PC-3 (cell line): ENCODE results near the gene EXOC4. TPM values are rescaled to one million over a fixed set of nuclear protein-coding genes. Genes with fewer than 3 reads are reported as not detected.

Experiments used
- ATAC-seq: fragments of 200-7000 bp; cut with Tn5 transposase; 2 replicates; pipeline ENCODE4 v1.9.1; 2020; ENCODE audit warnings: mild to moderate bottlenecking, moderate library complexity
- BruUV-seq: library from RNA; stranded (reverse); fragments of 400-500 nt; replicated peaks from 2 replicates; lab custom pipeline; 2021; lab: Mats Ljungman, UMichigan
- CTCF ChIA-PET: fragments of 300-600 bp; sonication (Branson Sonifier 250); formaldehyde crosslinking; loops from one replicate; lab custom pipeline; 2022; ENCODE audit warnings: antibody characterized with exemption; lab: Charles Lee
- POLR2A ChIA-PET: fragments of 300-600 bp; sonication (Branson Sonifier 250); formaldehyde crosslinking; loops from one replicate; lab custom pipeline; 2022; ENCODE audit warnings: antibody characterized with exemption; ENCODE audit not compliant: unreplicated experiment; lab: Charles Lee
- DNase-seq: peaks from one replicate; pipeline ENCODE4 v3.0.0-alpha.2; 2015
- H2AFZ ChIP-seq: fragments of 300-600 bp; sonication (generic); 2 replicates; pipeline ENCODE4 v1.6.0; 2016; ENCODE audit warnings: antibody characterized with exemption, low read length
- H3F3A ChIP-seq: fragments of 300-600 bp; sonication (generic); one replicate; pipeline ENCODE4 v1.6.0; 2017; ENCODE audit warnings: antibody characterized with exemption, low read length, control low read depth, mild to moderate bottlenecking; ENCODE audit not compliant: unreplicated experiment
- H3K27ac ChIP-seq: fragments of 300-600 bp; sonication (generic); 2 replicates; pipeline ENCODE4 v1.5.1; 2016; ENCODE audit warnings: mild to moderate bottlenecking, low read length
- H3K27me3 ChIP-seq: fragments of 300-600 bp; sonication (generic); 2 replicates; pipeline ENCODE4 v1.6.1; 2016; ENCODE audit warnings: low read length, mixed read lengths
- H3K36me3 ChIP-seq: fragments of 300-600 bp; sonication (generic); 2 replicates; pipeline ENCODE4 v1.6.1; 2016; ENCODE audit warnings: low read depth, mixed run types, low read length, mixed read lengths
- H3K4me1 ChIP-seq: fragments of 300-600 bp; sonication (generic); 2 replicates; pipeline ENCODE4 v1.5.1; 2016; ENCODE audit warnings: low read length; ENCODE audit not compliant: insufficient read depth
- H3K4me2 ChIP-seq: fragments of 300-600 bp; sonication (generic); 2 replicates; pipeline ENCODE4 v1.6.0; 2016; ENCODE audit warnings: low read length
- H3K4me3 ChIP-seq: fragments of 300-600 bp; sonication (generic); 2 replicates; pipeline ENCODE4 v1.5.1; 2016; ENCODE audit warnings: mild to moderate bottlenecking, low read length, mixed read lengths
- H3K79me2 ChIP-seq: fragments of 300-600 bp; sonication (generic); 2 replicates; pipeline ENCODE4 v1.6.1; 2017; ENCODE audit warnings: low read length, mixed read lengths
- H3K9ac ChIP-seq: fragments of 300-600 bp; sonication (generic); 2 replicates; pipeline ENCODE4 v1.6.0; 2016; ENCODE audit warnings: mild to moderate bottlenecking, low read length
- H3K9me2 ChIP-seq: fragments of 300-600 bp; sonication (generic); replicated peaks from 2 replicates; pipeline ENCODE4 v1.6.1; 2016; ENCODE audit warnings: mixed run types, low read length, mixed read lengths
- H3K9me3 ChIP-seq: fragments of 300-600 bp; sonication (generic); 2 replicates; pipeline ENCODE4 v1.6.1; 2016; ENCODE audit warnings: low read length, mixed read lengths
- H4K20me1 ChIP-seq: fragments of 300-600 bp; sonication (generic); 2 replicates; pipeline ENCODE4 v1.6.1; 2016; ENCODE audit warnings: low read length, mixed read lengths
- EZH2 ChIP-seq: fragments of 300-600 bp; sonication (generic); IDR thresholded peaks from one replicate; pipeline ENCODE4 v1.6.1; 2017; ENCODE audit warnings: antibody characterized with exemption, mild to moderate bottlenecking, low read length; ENCODE audit not compliant: unreplicated experiment
- EZH2phosphoT487 ChIP-seq: fragments of 300-600 bp; sonication (generic); IDR thresholded peaks from 2 replicates; pipeline ENCODE4 v1.6.1; 2018; ENCODE audit warnings: mild to moderate bottlenecking, antibody characterized with exemption, low read length, borderline replicate concordance
- intact Hi-C: fragments of 100-400 bp; cut with micrococcal nuclease; formaldehyde crosslinking; loops from 2 replicates; pipeline ENCODE4 v1.9.0; 2023
- total RNA-seq: library from RNA; depleted of rRNA; stranded (reverse); fragments of >200 nt; gene quantifications from 2 replicates; pipeline ENCODE4 v1.2.3, GENCODE V29; 2014
- TF ChIP-seq, protein P1 (sequence below): fragments of 300-600 bp; sonication (generic); conservative IDR thresholded peaks from 2 replicates; pipeline ENCODE4 v1.5.1; 2017; ENCODE audit warnings: antibody characterized with exemption, low read depth, mild to moderate bottlenecking, low read length

Gene EXOC4
- total RNA-seq, 1 experiment from 2014 or later, result 43.5 TPM

DNA sequence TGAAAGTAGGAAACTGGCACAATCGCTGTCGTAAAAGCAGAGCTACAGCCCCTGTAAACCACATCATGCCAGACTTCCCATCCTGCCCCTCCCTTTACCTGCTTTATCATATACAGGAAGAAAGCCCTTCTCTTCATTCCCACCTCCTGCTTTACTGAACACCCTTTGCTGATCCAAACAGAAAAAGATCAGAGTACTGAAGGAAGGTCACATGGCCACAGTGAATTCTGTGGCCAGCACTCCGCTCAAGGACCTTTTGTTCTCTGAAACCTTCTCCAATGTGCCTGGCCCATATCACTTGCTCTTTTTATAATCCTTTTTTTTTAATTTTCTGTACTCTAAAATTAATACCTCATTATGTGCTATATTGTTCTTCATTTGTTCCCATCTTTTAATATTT, 765.4 kb downstream of the EXOC4 start:
- no peaks in the 10 kb centered on the region for H3K4me1 ChIP-seq
- H3K9me2 ChIP-seq, result no peaks in the 10 kb centered on the region
- TF ChIP-seq, protein P1, sequence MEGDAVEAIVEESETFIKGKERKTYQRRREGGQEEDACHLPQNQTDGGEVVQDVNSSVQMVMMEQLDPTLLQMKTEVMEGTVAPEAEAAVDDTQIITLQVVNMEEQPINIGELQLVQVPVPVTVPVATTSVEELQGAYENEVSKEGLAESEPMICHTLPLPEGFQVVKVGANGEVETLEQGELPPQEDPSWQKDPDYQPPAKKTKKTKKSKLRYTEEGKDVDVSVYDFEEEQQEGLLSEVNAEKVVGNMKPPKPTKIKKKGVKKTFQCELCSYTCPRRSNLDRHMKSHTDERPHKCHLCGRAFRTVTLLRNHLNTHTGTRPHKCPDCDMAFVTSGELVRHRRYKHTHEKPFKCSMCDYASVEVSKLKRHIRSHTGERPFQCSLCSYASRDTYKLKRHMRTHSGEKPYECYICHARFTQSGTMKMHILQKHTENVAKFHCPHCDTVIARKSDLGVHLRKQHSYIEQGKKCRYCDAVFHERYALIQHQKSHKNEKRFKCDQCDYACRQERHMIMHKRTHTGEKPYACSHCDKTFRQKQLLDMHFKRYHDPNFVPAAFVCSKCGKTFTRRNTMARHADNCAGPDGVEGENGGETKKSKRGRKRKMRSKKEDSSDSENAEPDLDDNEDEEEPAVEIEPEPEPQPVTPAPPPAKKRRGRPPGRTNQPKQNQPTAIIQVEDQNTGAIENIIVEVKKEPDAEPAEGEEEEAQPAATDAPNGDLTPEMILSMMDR, result no peak
- TF ChIP-seq EZH2, result no peak
- TF ChIP-seq EZH2phosphoT487, result no peak
- no peaks in the 10 kb centered on the region for H3K27me3 ChIP-seq
- H3F3A ChIP-seq, result no peaks in the 10 kb centered on the region
- H4K20me1 ChIP-seq, result no peaks in the 10 kb centered on the region
- DNase-seq, result no peak
- no peak overlapping the region for H2AFZ ChIP-seq
- intact Hi-C loops, result no loop called here
- H3K4me2 ChIP-seq, result no peak overlapping the region
- H3K4me3 ChIP-seq, result no peak overlapping the region
- ATAC-seq, result no peak
- no peak overlapping the region for H3K9ac ChIP-seq
- ChIA-PET CTCF (no interaction called here), POLR2A (no interaction called here)
- no peak overlapping the region for H3K27ac ChIP-seq
- no peaks in the 10 kb centered on the region for H3K79me2 ChIP-seq
- no peaks in the 10 kb centered on the region for H3K36me3 ChIP-seq
- BruUV-seq, result no TSS peak
- no peaks in the 10 kb centered on the region for H3K9me3 ChIP-seq

- TF ChIP-seq EZH2 (no peak), EZH2phosphoT487 (no peak)
- TF ChIP-seq, protein P1, result no peak
- H4K20me1 ChIP-seq, result no peaks in the 10 kb centered on the region
- no peak overlapping the region for H3K27ac ChIP-seq
- no peak overlapping the region for H3K4me3 ChIP-seq
- no peaks in the 10 kb centered on the region for H3K36me3 ChIP-seq
- H3F3A ChIP-seq, result no peaks in the 10 kb centered on the region
- ATAC-seq (no peak), DNase-seq (no peak)
- ChIA-PET POLR2A (interaction anchor here (0.6 kb wide), 1 partner anchor 418 kb away, joined by 3 read pairs; no protein-coding TSS in a partner anchor), CTCF (interaction anchor here (0.7 kb wide), 1 partner anchor 122 kb away, joined by 4 read pairs; no protein-coding TSS in a partner anchor)
- no peak overlapping the region for H2AFZ ChIP-seq
- no TSS peak for BruUV-seq
- no peak overlapping the region for H3K9ac ChIP-seq
- H3K79me2 ChIP-seq, result no peaks in the 10 kb centered on the region
- H3K9me2 ChIP-seq, result no peaks in the 10 kb centered on the region
- H3K27me3 ChIP-seq, result no peaks in the 10 kb centered on the region
- no peak overlapping the region for H3K4me2 ChIP-seq
- intact Hi-C loops, result no loop called here
- no peaks in the 10 kb centered on the region for H3K9me3 ChIP-seq
- no peaks in the 10 kb centered on the region for H3K4me1 ChIP-seq
Measured at GRCh38 chr7:134019251-134019650, 766.4 kb downstream of the EXOC4 start.

DNA sequence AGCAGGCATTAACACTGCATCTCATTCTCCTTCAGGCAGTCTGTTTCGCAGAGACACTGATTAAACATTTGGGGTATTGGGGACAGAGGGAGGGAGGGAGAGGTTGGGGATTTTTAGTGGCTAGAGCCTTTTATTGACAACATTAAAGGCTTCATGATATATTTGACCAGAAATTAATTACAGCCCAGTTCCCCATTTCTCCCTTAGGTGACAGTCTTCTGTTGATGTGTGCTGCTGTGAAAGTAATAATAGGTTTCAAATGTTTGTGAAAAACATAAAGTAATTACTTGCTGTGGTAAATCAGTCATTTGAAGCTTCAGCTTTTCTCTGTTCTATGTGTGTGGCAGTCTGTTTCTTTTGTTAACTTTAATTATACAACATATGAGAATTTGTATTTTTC, 769.0 kb downstream of the EXOC4 start:
- Histone ChIP-seq H3K4me1 (no peaks in the 10 kb centered on the region), H3K9me2 (no peaks in the 10 kb centered on the region), H3K9me3 (no peaks in the 10 kb centered on the region), H3K4me2 (no peak overlapping the region), H3K36me3 (no peaks in the 10 kb centered on the region), H3K79me2 (no peaks in the 10 kb centered on the region), H3F3A (no peaks in the 10 kb centered on the region), H3K27me3 (no peaks in the 10 kb centered on the region), H3K27ac (no peak overlapping the region), H4K20me1 (no peaks in the 10 kb centered on the region), H3K9ac (no peak overlapping the region), H2AFZ (no peak overlapping the region), H3K4me3 (no peak overlapping the region)
- POLR2A ChIA-PET, result interaction anchor here (0.6 kb wide), 1 partner anchor 21 kb away, joined by 4 read pairs; no protein-coding TSS in a partner anchor
- TF ChIP-seq, protein P1, result no peak
- no peak for TF ChIP-seq EZH2
- no peak for TF ChIP-seq EZH2phosphoT487
- no TSS peak for BruUV-seq
- no peak for DNase-seq
- intact Hi-C loops, result no loop called here
- ATAC-seq, result no peak
- CTCF ChIA-PET, result interaction anchor here (0.6 to 1.1 kb wide), 2 partner anchors 119 to 309 kb away, joined by 3 to 10 read pairs; no protein-coding TSS in a partner anchor
